Raji (cell line): ENCODE results near the gene METTL15.

Experiments
- POLR2A ChIP-seq: IDR thresholded peaks from 2 replicates; pipeline ENCODE4 v1.6.1; 2011; ENCODE audit warnings: low read depth, low read length, control low read depth; ENCODE audit not compliant: insufficient read depth

The METTL15 gene

GRCh38 chr11:28243061-28243460, 134.9 kb downstream of the METTL15 start:
- TF ChIP-seq POLR2A: no peak

DNA sequence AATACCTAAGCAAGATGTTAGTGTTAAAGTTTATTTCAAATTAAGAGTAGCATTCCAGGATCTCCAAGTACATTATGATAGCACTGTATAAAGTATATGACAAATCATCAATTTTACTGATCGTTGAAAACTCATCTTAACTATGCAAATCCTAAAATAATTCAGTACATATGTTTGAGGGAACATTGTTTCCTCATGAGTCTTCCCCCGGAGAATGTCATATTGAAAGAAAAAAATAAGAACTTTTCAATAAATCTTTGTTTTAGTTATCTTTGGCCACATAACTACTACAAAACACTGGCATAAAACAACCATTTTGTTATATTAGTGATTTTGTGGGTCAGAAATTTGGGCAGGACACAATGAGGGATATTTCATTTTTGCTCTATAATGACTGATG, 135.4 kb downstream of the METTL15 start:
- TF ChIP-seq POLR2A: no peak

DNA sequence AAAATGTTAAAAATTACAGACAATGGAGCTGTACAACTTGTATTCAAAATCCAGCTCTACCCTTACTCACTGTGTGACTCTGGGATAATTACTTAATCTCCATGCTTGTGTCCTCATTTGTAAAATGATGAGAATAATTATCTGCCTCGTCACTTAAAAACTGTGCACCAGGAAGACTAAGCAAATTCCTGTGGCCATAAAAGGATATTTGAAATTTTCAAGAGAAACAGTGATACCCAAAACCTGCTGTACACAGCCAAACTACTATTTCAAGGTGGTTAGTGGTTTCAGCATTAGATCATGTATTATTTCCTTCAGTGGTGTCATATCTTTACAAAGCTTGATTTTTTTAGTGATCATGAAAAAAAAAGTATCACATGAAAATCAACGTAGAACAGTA, 136.9 kb downstream of the METTL15 start:
- no peak for TF ChIP-seq POLR2A

DNA sequence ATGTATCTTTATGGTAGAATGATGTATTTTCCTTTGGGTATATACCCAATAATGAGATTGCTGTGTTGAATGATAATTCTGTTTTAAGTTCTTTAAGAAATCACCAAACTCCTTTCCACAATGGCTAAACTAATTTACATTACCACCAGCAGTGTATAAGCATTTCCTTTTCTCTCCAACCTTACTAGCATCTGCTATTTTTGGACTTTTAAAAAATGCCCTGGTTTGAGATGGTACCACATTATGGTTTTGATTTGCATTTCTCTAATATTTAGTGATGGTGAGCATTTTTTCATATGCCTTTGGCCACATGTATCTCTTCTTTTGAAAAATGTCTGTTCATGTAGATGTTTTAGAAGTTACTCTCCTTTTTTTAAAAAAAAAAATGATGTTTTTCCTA, 142.0 kb downstream of the METTL15 start:
- TF ChIP-seq POLR2A: no peak

DNA sequence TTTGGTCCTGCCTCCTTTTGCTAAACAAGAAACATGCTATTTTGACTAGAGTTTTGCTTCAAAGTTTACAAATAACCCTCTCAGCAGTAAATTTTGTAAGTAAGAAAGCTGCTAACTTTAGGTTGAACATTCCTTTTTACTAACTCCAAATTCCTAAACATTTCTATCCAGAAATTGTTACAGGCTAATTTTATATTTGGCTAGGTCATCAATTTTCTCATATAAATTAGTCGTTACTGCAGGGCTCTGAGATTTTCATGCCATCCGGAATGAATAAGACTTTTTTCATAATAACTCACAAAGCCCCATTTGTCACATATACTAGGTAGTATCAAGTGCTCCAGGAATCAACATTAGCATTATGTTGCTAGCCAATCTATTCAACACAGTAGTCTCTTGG, 143.1 kb downstream of the METTL15 start:
- TF ChIP-seq POLR2A: no peak

- no peak for TF ChIP-seq POLR2A
These were observed 149.6 kb downstream of the METTL15 start for GRCh38 chr11:28257761-28258160.

GRCh38 chr11:28259177-28259843, 151.1 kb downstream of the METTL15 start:
- TF ChIP-seq POLR2A: no peak

DNA sequence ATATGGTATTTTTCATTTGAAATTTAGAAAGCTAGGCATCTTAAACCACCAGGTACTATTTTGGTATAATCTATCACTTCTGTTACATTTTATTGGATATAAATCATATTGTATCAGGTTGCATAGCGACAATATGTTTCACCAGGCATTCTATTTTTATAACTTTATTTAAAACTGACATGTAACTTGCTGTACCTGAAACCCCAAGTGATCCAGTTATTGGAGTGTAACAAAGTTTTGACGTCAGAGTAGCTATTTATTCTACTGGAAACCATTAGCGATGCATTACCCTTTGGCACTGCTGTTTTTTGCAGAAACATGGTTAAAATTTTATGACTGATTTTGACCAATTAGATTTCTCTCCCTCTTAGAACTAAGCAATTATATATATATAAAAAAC, 160.7 kb downstream of the METTL15 start:
- no peak for TF ChIP-seq POLR2A

DNA sequence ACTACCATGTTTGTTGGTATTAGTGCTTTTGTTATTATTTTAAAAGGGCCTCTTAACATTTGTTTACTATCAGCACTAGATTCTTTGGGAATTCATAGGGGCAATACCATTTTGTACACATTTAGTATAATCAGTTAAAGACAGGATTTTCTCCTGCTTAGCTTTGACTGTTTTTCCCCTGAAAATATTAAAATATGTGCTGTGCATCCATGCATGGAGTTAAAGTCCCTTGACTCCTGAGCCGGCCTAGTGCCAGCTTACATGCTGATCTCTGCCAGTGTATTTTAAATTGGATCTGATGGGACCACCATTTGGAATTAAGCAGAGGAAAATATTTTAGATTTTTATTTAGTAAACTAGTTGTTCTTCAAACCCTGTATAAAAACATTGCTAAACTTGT, 161.4 kb downstream of the METTL15 start:
- no peak for TF ChIP-seq POLR2A

GRCh38 chr11:28274216-28274615, 166.0 kb downstream of the METTL15 start:
- TF ChIP-seq POLR2A: no peak

GRCh38 chr11:28284196-28284595, 176.0 kb downstream of the METTL15 start:
- no peak for TF ChIP-seq POLR2A

- no peak for TF ChIP-seq POLR2A
These were observed 181.3 kb downstream of the METTL15 start for GRCh38 chr11:28289444-28289843.

DNA sequence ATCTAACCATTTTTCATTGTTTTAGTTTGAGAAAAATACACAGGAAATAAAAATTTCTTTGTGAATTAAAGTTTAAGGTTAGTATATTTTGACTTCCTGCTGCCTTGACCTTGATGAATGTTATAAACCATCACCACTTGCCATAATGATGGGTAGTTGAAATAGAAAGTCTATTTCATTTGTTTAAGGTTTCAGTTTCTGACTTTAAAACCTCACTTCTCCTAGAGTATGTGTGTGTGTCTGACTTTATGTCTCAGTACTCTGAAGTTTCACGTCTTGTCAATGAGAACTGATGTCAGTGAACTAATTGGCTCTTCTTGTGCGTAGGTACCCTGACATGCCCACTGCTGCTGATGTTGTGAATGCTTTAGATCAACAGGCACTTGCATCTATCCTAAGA, 188.2 kb downstream of the METTL15 start:
- TF ChIP-seq POLR2A: no peak

- TF ChIP-seq POLR2A: no peak
These were observed 190.0 kb downstream of the METTL15 start for GRCh38 chr11:28298209-28298608.

DNA sequence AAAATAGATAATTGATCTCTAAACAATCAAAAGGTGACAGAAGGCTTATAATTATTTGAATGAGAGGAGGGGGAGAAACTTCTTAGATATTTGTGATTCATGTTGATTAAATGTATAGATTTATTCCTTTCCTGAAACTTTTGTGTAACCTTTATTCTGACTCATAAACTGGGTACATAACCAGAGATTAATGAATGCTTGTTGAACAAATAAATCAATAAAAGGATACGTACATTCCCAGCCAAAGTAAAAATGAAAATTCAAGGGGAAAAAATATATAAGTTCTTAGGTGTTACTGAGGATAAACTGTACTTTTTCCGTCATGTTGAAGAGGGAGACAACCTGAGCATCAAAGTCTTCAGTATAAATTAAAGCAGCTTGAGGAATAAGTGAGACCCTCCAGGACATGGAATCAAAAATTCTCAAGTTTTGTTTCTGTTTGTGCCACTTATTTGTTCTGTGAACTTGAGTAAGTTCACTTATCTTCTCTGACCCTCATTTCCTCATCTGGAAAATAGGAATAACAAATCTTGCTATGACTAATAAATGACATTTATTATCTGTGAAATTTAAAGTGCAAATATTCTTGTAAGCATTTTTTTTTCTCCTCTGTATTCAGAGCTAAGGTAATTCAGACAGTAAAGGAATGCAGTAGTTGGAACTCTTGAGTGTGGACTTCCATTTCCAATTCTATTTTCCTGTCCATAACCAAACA, 195.4 kb downstream of the METTL15 start:
- TF ChIP-seq POLR2A: no peak

DNA sequence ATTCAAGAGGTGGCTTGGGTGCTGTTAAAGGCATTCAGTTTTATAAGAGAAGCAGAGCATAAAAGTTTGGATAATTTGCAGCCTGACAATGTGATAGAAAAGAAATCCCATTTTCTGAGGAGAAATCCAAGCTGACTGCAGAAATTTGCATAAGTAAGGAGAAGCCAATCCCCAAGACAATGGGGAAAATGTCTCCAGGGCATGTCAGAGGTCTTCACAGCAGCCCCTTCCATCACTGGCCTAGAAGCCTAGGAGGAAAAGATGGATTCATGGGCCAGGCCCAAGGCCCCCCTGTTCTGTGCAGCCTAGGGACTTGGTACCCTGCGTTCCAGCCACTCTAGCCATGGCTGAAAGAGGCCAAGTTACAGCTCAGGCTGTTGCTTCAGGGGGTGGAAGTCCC, 207.3 kb downstream of the METTL15 start:
- no peak for TF ChIP-seq POLR2A

- no peak for TF ChIP-seq POLR2A
These were observed 210.7 kb downstream of the METTL15 start for GRCh38 chr11:28318871-28319270.

DNA sequence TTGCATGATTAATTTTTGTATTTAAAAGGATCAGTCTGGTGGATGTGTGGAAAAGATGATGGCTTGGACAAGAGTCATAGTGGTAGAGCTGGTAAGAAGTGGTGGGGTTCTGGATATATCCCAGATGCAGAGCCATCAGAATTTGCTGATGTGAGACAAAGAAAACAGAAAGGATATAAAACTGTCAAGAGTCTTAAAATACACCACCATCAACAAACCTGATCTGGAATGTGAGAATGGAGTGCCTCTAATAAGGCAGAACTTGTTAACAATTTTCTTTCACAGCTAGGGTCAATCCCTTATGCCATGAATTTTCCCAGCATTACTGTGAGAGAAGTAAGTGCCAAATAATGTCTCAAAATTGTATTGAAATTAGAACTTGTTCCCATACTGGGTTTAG, 215.4 kb downstream of the METTL15 start:
- no peak for TF ChIP-seq POLR2A

- TF ChIP-seq POLR2A: no peak
These were observed 229.5 kb downstream of the METTL15 start for GRCh38 chr11:28337701-28338100.
